Peyer's patch (tissue), 4 donors: ENCODE results near the gene TMIGD3. TPM values are rescaled to one million over a fixed set of nuclear protein-coding genes. Genes with fewer than 3 reads are reported as not detected.

Experiments
- DNase-seq, 3 donors: peaks; one replicate each; pipeline ENCODE4 v3.0.0-alpha.2; 2017 to 2019
- H3K27ac ChIP-seq, 4 donors: fragments of 200-600 bp; sonication (generic); one replicate each; pipeline ENCODE4 v1.5.1; 2016 to 2019
- H3K27me3 ChIP-seq, 2 donors: fragments of 200-600 bp; sonication (generic); one replicate each; pipeline ENCODE4 v1.5.1; 2019
- H3K36me3 ChIP-seq, 3 donors: fragments of 200-600 bp; sonication (generic); one replicate each; pipeline ENCODE4 v1.5.1; 2016 to 2019
- H3K4me1 ChIP-seq, 4 donors: fragments of 200-600 bp; sonication (generic); one replicate each; pipeline ENCODE4 v1.5.1; 2016 to 2019
- H3K4me3 ChIP-seq, 4 donors: fragments of 200-600 bp; sonication (generic); 1 replicate in 3 of 4; 2 replicates in 1 of 4; pipeline ENCODE4 v1.5.1; 2016 to 2019; ENCODE audit warnings: mild to moderate bottlenecking in 1 of 4
- H3K9me3 ChIP-seq, 4 donors: fragments of 200-600 bp; sonication (generic); one replicate each; pipeline ENCODE4 v1.5.1; 2016 to 2019; ENCODE audit warnings: mild to moderate bottlenecking in 1 of 4
- POLR2A ChIP-seq, 2 donors: fragments of 450-650 bp; IDR thresholded peaks; one replicate each; pipeline ENCODE4 v1.5.1; 2017; ENCODE audit warnings: antibody characterized with exemption in 2 of 2, mild to moderate bottlenecking in 2 of 2, moderate library complexity in 2 of 2
- total RNA-seq, 4 donors: library from RNA; depleted of rRNA; stranded (reverse); fragments of >200 nt; gene quantifications; one replicate each; pipeline ENCODE4 v1.1.0, GENCODE V29; 2016
- TF ChIP-seq, protein P1 (sequence below), 6 experiments: fragments of 450-650 bp in 4 of 6; fragments of 200-600 bp in 2 of 6; sonication (generic) in 1 of 6; IDR thresholded peaks; one replicate each; pipeline ENCODE4 v1.5.1; 2017 to 2019; ENCODE audit warnings: antibody characterized with exemption in 6 of 6, mild to moderate bottlenecking in 3 of 6, moderate library complexity in 1 of 6

TMIGD3 gene
- total RNA-seq, 4 donors from 2014 or later: 2.1 to 27.2 (median 6.4) TPM; not detected in 1

DNA sequence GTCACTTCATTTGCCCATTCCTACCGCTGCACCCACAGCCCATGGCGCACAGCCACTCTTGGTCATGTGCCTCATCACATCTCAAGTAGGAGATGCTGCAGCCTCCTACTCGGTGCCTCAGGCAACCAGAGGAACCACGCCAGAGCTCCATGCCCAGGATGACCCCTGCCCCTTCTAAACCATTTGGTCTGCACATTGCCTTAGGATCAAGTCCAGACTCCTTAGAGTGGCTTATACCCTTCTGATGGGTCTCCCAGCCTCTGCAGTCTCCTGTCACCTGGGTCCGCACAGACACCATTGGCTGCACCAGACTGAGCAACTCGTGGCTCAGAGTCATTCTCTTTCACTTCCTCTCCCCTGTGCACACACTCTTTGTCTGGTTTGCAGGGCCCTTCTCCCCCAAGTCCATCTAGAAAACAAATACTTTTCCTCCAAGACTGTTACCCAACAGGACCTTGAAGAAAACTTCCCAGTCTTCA, 2.2 kb upstream of the TMIGD3 start:
- Histone ChIP-seq H3K36me3 (no peaks in the 10 kb centered on the region), H3K27ac (peak overlapping the region; percentile 30 to 97 (median 82)), H3K9me3 (no peaks in the 10 kb centered on the region), H3K4me3 (no peak overlapping the region), H3K27me3 (no peaks in the 10 kb centered on the region), H3K4me1 (peaks cover 6 to 36% (median 26%) of the 10 kb centered on the region in 4 donors)
- peak in 1 of 2 donors; percentile 10 for TF ChIP-seq POLR2A (IDR thresholded peaks at IDR 0.05)
- TF ChIP-seq, protein P1, sequence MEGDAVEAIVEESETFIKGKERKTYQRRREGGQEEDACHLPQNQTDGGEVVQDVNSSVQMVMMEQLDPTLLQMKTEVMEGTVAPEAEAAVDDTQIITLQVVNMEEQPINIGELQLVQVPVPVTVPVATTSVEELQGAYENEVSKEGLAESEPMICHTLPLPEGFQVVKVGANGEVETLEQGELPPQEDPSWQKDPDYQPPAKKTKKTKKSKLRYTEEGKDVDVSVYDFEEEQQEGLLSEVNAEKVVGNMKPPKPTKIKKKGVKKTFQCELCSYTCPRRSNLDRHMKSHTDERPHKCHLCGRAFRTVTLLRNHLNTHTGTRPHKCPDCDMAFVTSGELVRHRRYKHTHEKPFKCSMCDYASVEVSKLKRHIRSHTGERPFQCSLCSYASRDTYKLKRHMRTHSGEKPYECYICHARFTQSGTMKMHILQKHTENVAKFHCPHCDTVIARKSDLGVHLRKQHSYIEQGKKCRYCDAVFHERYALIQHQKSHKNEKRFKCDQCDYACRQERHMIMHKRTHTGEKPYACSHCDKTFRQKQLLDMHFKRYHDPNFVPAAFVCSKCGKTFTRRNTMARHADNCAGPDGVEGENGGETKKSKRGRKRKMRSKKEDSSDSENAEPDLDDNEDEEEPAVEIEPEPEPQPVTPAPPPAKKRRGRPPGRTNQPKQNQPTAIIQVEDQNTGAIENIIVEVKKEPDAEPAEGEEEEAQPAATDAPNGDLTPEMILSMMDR (IDR thresholded peaks at IDR 0.05): no peak
- peak in 2 of 3 donors; percentile 75 to 80 for DNase-seq

DNA sequence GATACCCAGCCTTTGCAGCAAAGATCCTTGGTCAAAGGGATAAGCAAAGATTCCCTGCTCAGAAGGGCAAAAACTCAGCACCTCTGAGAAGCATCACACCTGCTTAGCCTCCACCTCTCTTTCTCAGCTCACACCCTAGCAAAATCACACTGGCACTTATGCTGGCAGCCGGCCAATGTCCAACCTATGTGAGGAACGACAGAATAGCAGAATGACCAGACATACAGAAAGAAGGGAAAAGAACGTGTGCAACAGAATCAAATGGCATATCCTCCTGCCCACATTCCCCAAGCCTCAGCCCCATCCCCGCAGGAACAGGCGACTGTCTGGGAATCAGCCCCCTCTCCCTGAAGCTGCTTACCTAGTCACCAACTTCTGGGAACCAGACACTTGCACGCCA, 664 bp upstream of the TMIGD3 start:
- Histone ChIP-seq H3K27ac (peak overlapping the region; percentile 26 to 95 (median 58)), H3K9me3 (no peaks in the 10 kb centered on the region), H3K27me3 (no peaks in the 10 kb centered on the region), H3K4me1 (peaks cover 6 to 29% (median 20%) of the 10 kb centered on the region in 4 donors), H3K36me3 (no peaks in the 10 kb centered on the region), H3K4me3 (no peak overlapping the region)
- no peak for DNase-seq
- TF ChIP-seq, protein P1 (IDR thresholded peaks at IDR 0.05): no peak
- TF ChIP-seq POLR2A (IDR thresholded peaks at IDR 0.05): no peak

DNA sequence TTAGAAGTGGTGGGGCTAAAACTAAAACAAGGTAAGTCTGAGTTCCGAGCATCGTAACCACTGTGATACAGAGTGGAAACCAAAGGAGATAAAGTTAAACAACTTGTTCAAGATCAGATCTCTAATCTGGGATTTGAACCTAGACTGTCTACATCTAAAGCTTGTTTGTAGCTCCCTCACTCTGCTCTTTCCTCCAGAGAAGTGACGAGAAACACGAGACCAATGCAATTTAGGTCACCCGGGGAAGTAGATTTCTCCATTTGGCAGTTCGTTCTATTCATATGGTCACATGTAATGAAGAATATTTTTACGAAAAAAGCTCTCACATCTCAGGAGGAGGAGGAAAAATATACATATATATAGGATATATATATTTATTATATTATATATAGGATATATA, 1.8 kb downstream of the TMIGD3 start:
- Histone ChIP-seq H3K4me1 (peaks cover 0 to 16% (median 6%) of the 10 kb centered on the region in 4 donors), H3K27ac (peak overlapping the region in 1 of 4 donors; percentile 30), H3K4me3 (peak overlapping the region in 1 of 4 donors; percentile 19), H3K27me3 (no peaks in the 10 kb centered on the region), H3K9me3 (no peaks in the 10 kb centered on the region), H3K36me3 (no peaks in the 10 kb centered on the region)
- no peak for TF ChIP-seq POLR2A (IDR thresholded peaks at IDR 0.05)
- TF ChIP-seq, protein P1 (IDR thresholded peaks at IDR 0.05): no peak
- no peak for DNase-seq

DNA sequence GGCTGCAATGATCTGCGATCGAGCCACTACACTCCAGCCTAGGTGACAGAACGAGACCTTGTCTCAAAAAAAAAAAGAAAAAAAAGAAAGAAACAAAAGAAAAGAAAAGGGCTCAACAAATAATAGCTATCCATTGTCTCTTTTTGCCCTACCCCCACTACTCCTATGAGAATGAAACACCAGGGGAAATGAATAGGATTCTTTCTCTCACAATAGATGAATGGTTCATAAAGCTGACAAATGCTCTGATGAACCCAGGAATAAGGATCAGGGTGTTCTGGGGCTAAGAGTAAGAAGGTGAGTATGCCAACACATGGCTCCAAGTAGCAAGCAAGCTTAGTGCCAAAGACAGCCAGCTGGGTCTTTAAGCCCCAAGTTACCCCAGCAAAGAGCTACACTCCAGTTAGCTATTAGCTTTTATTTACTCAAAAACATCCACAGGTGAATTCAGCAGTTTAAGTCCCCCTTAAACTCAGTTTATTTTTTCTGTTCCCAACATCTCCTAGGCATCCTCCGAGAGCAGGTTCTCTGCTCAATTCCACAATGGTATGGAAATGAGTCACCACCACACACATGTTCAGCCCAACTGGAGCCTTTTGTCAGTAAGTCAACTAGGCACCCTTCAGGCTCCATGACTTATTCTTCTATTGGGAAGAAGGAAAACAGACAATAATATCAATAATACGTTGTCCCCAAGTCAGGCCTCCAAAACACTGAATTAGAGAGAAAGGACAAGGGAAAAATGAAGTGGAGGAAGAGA, 4.2 kb downstream of the TMIGD3 start:
- DNase-seq: no peak
- no peaks in the 10 kb centered on the region for H3K36me3 ChIP-seq
- H3K4me3 ChIP-seq: no peak overlapping the region
- H3K27ac ChIP-seq: no peak overlapping the region
- peaks cover 0 to 12% (median 3%) of the 10 kb centered on the region in 4 donors for H3K4me1 ChIP-seq
- no peaks in the 10 kb centered on the region for H3K9me3 ChIP-seq
- TF ChIP-seq, protein P1 (IDR thresholded peaks at IDR 0.05): no peak
- TF ChIP-seq POLR2A (IDR thresholded peaks at IDR 0.05): no peak
- H3K27me3 ChIP-seq: no peaks in the 10 kb centered on the region

DNA sequence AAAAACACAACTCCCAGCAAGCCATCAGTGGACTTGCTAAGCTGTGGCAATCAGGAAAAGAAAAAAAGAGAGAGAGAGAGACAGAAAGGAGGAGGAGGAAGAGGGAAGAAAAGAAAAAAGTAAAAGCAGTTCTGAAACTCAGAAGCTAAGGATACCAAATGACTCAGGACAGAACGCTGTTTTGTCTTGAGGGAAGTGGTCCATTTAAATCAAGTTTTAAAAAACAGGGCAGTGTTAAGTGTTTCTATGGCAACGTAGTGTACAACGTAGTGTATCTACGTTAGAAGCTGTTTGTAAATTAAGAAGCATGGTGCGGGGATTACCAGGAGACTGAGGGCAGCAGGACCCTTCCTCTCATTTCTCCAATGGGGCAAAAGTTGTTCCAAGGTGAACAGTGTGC, 5.8 kb downstream of the TMIGD3 start:
- no peak overlapping the region for H3K4me3 ChIP-seq
- TF ChIP-seq POLR2A (IDR thresholded peaks at IDR 0.05): no peak
- TF ChIP-seq, protein P1 (IDR thresholded peaks at IDR 0.05): no peak
- no peaks in the 10 kb centered on the region for H3K9me3 ChIP-seq
- DNase-seq: no peak
- no peaks in the 10 kb centered on the region for H3K4me1 ChIP-seq
- H3K36me3 ChIP-seq: no peaks in the 10 kb centered on the region
- H3K27ac ChIP-seq: no peak overlapping the region
- no peaks in the 10 kb centered on the region for H3K27me3 ChIP-seq
